ENCODE data around the gene ACOT11. TPM values are rescaled to one million over a fixed set of nuclear protein-coding genes. Genes with fewer than 3 reads are reported as not detected.
"Not testable (repeated sequence)": the region's sequence is repeated elsewhere in the genome, so short reads cannot be mapped to it uniquely, and the experiment has no call there.

Gene ACOT11
- total and polyA plus RNA-seq, 9 of the 15 experiments (the other 6 are each of a cell fraction or from before 2014, with no cell fraction given) = 0.04 to 1.2 (median 0.64) TPM; not detected in 2

- not testable (repeated sequence) for H3K9ac ChIP-seq (ENCODE audit: insufficient read depth in 1 of 2, low read depth in 2 of 2, low read length in 2 of 2); TF ChIP-seq REST (CRISPR knock-in tag; IDR thresholded peaks at IDR 0.05; ENCODE audit: low read depth)
- TF ChIP-seq PKNOX1 (IDR thresholded peaks at IDR 0.05) (peak; percentile 16; the same call in 1 of the 2 replicates), CBFA2T2 (conservative IDR thresholded peaks at IDR 0.05) (peak; percentile 33; the same call in 1 of the 2 replicates), TBP (optimal IDR thresholded peaks at IDR 0.05; ENCODE audit: low read depth, low read length) (peak; percentile 26), L3MBTL2 (IDR thresholded peaks at IDR 0.05) (peak; percentile 59; the same call in 1 of the 2 replicates), RAD51 (IDR thresholded peaks at IDR 0.05; ENCODE audit: borderline replicate concordance, low read depth) (peak; percentile 91), NFYB (IDR thresholded peaks at IDR 0.05; ENCODE audit: extremely low read depth, insufficient read length) (peak; percentile 96), TFE3 (CRISPR knock-in tag; IDR thresholded peaks at IDR 0.05) (peak; percentile 29), FOS (IDR thresholded peaks at IDR 0.05; ENCODE audit: extremely low read depth, insufficient read length) (peak; percentile 81), RBM25 (IDR thresholded peaks at IDR 0.05; ENCODE audit: low read depth, low read length, severe bottlenecking) (peak; percentile 55), REST (IDR thresholded peaks at IDR 0.05; ENCODE audit: borderline replicate concordance) (peak; percentile 41; the same call in 1 of the 2 replicates)
Measured at GRCh38 chr1:54513921-54514580, 34.0 kb upstream of the ACOT11 start.

More at GRCh38 chr1:54513921-54514580, 34.0 kb upstream of the ACOT11 start:
- H3K79me2 ChIP-seq (ENCODE audit: control insufficient read depth, insufficient read depth, low read length); intact Hi-C loops (cut with micrococcal nuclease); H3K9me3 ChIP-seq (replicated peaks; ENCODE audit: control insufficient read depth, insufficient read depth, low read depth, low read length); H3K4me1 ChIP-seq (replicated peaks in 1 of 2; ENCODE audit: control insufficient read depth in 2 of 2, insufficient read depth in 2 of 2, low read length in 2 of 2); H3K27ac ChIP-seq (ENCODE audit: extremely low read depth, low read depth, low read length); CTCF ChIA-PET (ENCODE audit: low intra/inter-chr PET ratio); H3K9me1 ChIP-seq (ENCODE audit: control insufficient read depth, insufficient read depth, low read length); BruUV-seq (replicated peaks); H4K20me1 ChIP-seq (replicated peaks; ENCODE audit: control insufficient read depth, insufficient read depth, low read length); H3K36me3 ChIP-seq (ENCODE audit: control insufficient read depth, insufficient read depth, low read length); in situ Hi-C loops (cut with MboI): not testable (repeated sequence)
- peak; percentile 98 for ATAC-seq
- FAIRE-seq = peak; percentile 68
- POLR2A ChIA-PET = interaction anchor here (0.7 to 0.9 kb wide), 2 partner anchors 273 to 371 kb away, joined by 3 read pairs; no protein-coding TSS in a partner anchor
- Histone ChIP-seq H3K4me2 (ENCODE audit: insufficient read depth, low read length) (peak overlapping the region; percentile 47), H3K27me3 (ENCODE audit: control insufficient read depth in 2 of 2, insufficient read depth in 2 of 2, low read length in 2 of 2) (peaks cover 19 to 41% of the 10 kb centered on the region in 2 experiments), H3K4me3 (0 out of 2 replicates have a peak overlapping the region, but pooled peaks have one; percentile 20), H2AFZ (ENCODE audit: low read depth, low read length) (peak overlapping the region; percentile 79)
- WGBS (ENCODE audit: insufficient coverage, low coverage, missing lambda C conversion rate) = 35% methylated on average over 24 of the region's 24 CpGs
- peak; percentile 69 to 91 (median 84) for DNase-seq (ENCODE audit: extremely low read depth in 1 of 4, low spot score in 3 of 4)
